Mesendoderm (in vitro differentiated cells): Measurements from ENCODE around the gene AMDHD2.

Experiments
- DNase-seq: peaks from one replicate; pipeline ENCODE4 v3.0.0; 2013
- H2AK5ac ChIP-seq: 2 replicates; pipeline ENCODE4 v1.6.1; 2013; ENCODE audit warnings: low read length, inconsistent platforms
- H2BK120ac ChIP-seq: 2 replicates; pipeline ENCODE4 v1.6.1; 2013; ENCODE audit warnings: low read depth, mild to moderate bottlenecking, low read length, moderate library complexity, mixed read lengths
- H2BK15ac ChIP-seq: replicated peaks from 2 replicates; pipeline ENCODE4 v1.6.1; 2013; ENCODE audit warnings: low read depth, mild to moderate bottlenecking, moderate library complexity
- H2BK5ac ChIP-seq: 2 replicates; pipeline ENCODE4 v1.6.1; 2013; ENCODE audit warnings: low read length, inconsistent platforms
- H3K18ac ChIP-seq: 2 replicates; pipeline ENCODE4 v1.6.1; 2013; ENCODE audit warnings: mild to moderate bottlenecking, low read length, mixed read lengths
- H3K23ac ChIP-seq: one replicate; pipeline ENCODE4 v1.6.1; 2013; ENCODE audit warnings: low read length
- H3K27ac ChIP-seq: 2 replicates; pipeline ENCODE4 v1.5.1; 2013; ENCODE audit warnings: low read depth, mild to moderate bottlenecking, inconsistent platforms, low read length, moderate library complexity
- H3K27me3 ChIP-seq: 2 replicates; pipeline ENCODE4 v1.6.1; 2013; ENCODE audit warnings: low read length, control low read depth, mild to moderate bottlenecking, inconsistent platforms; ENCODE audit not compliant: insufficient read depth, poor library complexity
- H3K36me3 ChIP-seq: 2 replicates; pipeline ENCODE4 v1.6.1; 2013; ENCODE audit warnings: low read length, inconsistent platforms; ENCODE audit not compliant: control insufficient read depth, insufficient read depth
- H3K4ac ChIP-seq: one replicate; pipeline ENCODE4 v1.6.1; 2013; ENCODE audit warnings: low read depth, mild to moderate bottlenecking, low read length, moderate library complexity
- H3K4me1 ChIP-seq: 2 replicates; pipeline ENCODE4 v1.6.1; 2013; ENCODE audit warnings: low read depth, low read length, inconsistent platforms; ENCODE audit not compliant: control insufficient read depth
- H3K4me2 ChIP-seq: 2 replicates; pipeline ENCODE4 v1.6.1; 2013; ENCODE audit warnings: low read length
- H3K4me3 ChIP-seq: 2 replicates; pipeline ENCODE4 v1.5.1; 2013; ENCODE audit warnings: mild to moderate bottlenecking, low read length
- H3K56ac ChIP-seq: one replicate; pipeline ENCODE4 v1.6.1; 2013; ENCODE audit warnings: low read length
- H3K79me1 ChIP-seq: 2 replicates; pipeline ENCODE4 v1.6.1; 2013; ENCODE audit warnings: low read length, inconsistent platforms
- H3K79me2 ChIP-seq: 2 replicates; pipeline ENCODE4 v1.6.1; 2013; ENCODE audit warnings: mild to moderate bottlenecking, low read length; ENCODE audit not compliant: control insufficient read depth, insufficient read depth
- H3K9ac ChIP-seq: 2 replicates; pipeline ENCODE4 v1.6.1; 2013; ENCODE audit warnings: low read length, inconsistent platforms
- H4K5ac ChIP-seq: one replicate; pipeline ENCODE4 v1.6.1; 2013; ENCODE audit warnings: low read length
- H4K8ac ChIP-seq: one replicate; pipeline ENCODE4 v1.6.1; 2013; ENCODE audit warnings: low read depth, mild to moderate bottlenecking, control low read depth, low read length, moderate library complexity
- WGBS: extraction: QIAGEN DNeasy Blood & Tissue Kit; methylation state at CpG from one replicate; pipeline ENCODE4 v1.1.7; 2013; ENCODE audit warnings: low lambda C conversion rate, missing lambda C conversion rate; ENCODE audit not compliant: insufficient coverage; ENCODE audit errors: extremely low coverage; 5-methylcytosine and 5-hydroxymethylcytosine counted together

AMDHD2 gene

DNA sequence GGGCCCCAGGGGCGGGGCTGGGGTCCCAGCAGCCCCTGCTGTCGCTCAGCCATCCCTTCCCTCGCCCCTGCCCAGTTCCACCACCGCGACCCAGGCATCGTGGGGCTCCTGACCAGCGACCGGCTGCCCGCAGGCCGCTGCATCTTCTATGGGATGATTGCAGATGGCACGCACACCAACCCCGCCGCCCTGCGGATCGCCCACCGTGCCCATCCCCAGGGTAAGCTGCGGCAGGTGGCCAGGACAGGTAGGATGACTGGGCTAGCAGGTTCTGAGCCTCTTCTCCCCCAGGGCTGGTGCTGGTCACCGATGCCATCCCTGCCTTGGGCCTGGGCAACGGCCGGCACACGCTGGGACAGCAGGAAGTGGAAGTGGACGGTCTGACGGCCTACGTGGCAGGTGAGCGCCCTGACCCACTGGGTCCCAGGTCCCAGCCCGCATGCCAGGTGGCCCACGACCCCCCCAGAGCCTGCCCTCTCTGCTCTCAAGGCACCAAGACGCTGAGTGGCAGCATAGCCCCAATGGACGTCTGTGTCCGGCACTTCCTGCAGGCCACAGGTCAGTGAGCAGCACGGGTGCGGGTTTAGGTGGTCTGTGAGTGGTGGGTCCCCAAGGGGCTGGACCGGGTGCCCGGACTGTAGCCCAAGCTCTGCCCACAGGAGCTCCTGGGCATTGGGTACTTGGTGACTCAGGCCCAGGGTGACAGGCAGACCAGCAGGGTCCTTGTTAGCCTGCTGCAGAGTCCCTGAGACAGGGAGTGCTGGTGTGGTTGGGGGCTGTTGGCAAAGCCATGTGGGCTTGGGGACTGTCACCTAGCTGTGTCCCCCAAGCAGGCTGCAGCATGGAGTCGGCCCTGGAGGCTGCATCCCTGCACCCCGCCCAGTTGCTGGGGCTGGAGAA is 8.2 kb downstream of the AMDHD2 start:
- Histone ChIP-seq H4K8ac (no peak overlapping the region), H3K23ac (no peak overlapping the region), H2BK5ac (no peak overlapping the region), H3K79me2 (no peaks in the 10 kb centered on the region), H3K36me3 (peaks cover 2% of the 10 kb centered on the region), H3K4me1 (peaks cover 2% of the 10 kb centered on the region), H3K27ac (no peak overlapping the region), H3K4ac (no peak overlapping the region), H3K4me2 (no peak overlapping the region), H2BK15ac (no peak overlapping the region), H2BK120ac (no peak overlapping the region), H3K79me1 (no peaks in the 10 kb centered on the region), H3K9ac (no peak overlapping the region), H3K27me3 (no peaks in the 10 kb centered on the region), H4K5ac (no peak overlapping the region), H3K56ac (no peak overlapping the region), H3K18ac (no peak overlapping the region), H3K4me3 (no peak overlapping the region), H2AK5ac (no peak overlapping the region)
- DNase-seq: no peak
- no CpG with 5 or more reads among the region's 36 CpGs for WGBS

DNA sequence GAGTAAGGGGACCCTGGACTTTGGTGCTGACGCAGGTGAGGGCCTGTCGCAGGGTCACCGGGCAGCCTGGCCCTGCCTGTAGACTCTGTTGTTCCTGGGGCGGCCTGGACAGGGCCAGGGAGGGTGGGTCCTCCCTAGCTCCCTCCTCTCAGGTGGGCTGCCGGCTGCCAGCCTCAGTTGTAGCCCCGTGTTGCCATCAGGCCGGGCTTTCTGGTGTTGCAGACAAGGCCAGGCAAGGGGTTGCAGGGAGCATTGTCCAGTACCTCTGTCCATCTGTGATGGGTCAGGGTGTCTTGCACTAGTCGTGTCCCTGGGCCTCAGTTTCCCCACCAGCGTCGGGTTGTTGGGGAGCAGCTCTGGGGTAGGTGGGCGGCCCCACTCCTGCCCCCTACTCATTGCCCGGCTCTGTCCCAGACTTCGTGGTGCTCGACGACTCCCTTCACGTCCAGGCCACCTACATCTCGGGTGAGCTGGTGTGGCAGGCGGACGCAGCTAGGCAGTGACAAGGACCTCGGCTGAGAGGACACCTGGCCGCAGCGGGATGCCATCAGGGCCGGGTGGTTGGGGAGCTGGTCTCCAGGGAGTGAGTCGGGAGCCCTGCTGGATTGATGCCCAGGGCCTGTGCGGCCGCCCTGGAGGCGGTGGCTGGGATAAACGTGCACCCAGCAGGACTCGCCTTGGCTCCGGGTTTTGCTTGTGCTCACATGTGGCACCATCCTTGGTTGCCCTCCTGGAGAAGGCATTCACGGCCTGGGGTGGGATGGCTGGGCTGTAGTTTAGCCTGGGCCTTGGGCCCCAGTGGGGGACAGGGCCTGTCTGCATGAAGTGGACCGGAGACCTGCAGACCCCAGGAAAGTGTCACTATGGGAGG is 9.1 kb downstream of the AMDHD2 start:
- H3K18ac ChIP-seq: no peak overlapping the region
- H4K8ac ChIP-seq: no peak overlapping the region
- no peak overlapping the region for H4K5ac ChIP-seq
- no CpG with 5 or more reads among the region's 32 CpGs for WGBS
- H3K23ac ChIP-seq: no peak overlapping the region
- no peak overlapping the region for H3K4me2 ChIP-seq
- no peak overlapping the region for H2AK5ac ChIP-seq
- no peak overlapping the region for H2BK120ac ChIP-seq
- H3K27me3 ChIP-seq: no peaks in the 10 kb centered on the region
- no peak overlapping the region for H2BK5ac ChIP-seq
- H3K4me3 ChIP-seq: no peak overlapping the region
- no peak overlapping the region for H3K9ac ChIP-seq
- H3K56ac ChIP-seq: no peak overlapping the region
- H3K36me3 ChIP-seq: peaks cover 2% of the 10 kb centered on the region
- no peak overlapping the region for H3K4ac ChIP-seq
- H3K79me1 ChIP-seq: no peaks in the 10 kb centered on the region
- H3K79me2 ChIP-seq: no peaks in the 10 kb centered on the region
- DNase-seq: no peak
- peaks cover 2% of the 10 kb centered on the region for H3K4me1 ChIP-seq
- no peak overlapping the region for H2BK15ac ChIP-seq
- H3K27ac ChIP-seq: no peak overlapping the region

DNA sequence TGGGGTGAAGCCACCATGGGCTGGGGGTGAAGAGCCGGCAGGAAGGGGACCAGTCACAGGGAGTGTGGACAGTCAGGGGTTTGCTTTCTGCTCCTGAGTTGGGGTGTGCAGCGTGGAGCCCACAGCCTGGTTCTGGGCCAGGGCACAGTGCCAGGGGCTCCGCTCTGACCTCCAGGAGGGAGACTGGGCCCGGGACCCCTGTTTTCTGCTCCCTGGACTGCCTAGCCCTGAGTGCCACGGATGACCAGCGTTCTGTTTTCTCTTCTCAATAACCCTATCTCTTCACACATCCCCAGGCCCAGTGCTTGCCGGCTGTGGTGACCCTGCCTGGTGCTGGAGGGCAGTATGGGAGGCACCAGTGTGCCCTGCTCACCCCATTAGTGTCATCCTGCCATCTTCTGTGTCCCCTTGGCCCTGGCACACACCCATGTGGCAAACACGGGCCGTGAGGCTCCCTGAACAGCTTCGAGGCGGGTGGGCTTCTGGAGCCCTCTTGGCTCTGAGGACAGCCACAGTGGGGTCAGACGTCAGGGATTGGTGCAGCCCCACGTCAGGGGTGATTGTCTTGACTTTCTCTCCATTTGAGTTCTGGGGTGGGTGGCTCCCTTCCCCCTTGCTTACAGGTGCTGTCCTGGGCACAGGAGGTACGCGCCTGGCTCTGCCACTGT is 9.9 kb downstream of the AMDHD2 start:
- Histone ChIP-seq H3K4me3 (no peak overlapping the region), H3K9ac (no peak overlapping the region), H4K5ac (no peak overlapping the region), H3K4me2 (no peak overlapping the region), H3K79me2 (no peaks in the 10 kb centered on the region), H3K4me1 (peaks cover 2% of the 10 kb centered on the region), H3K18ac (no peak overlapping the region), H3K27ac (no peak overlapping the region), H3K79me1 (no peaks in the 10 kb centered on the region), H2AK5ac (no peak overlapping the region), H3K56ac (no peak overlapping the region), H2BK5ac (no peak overlapping the region), H3K27me3 (no peaks in the 10 kb centered on the region), H2BK15ac (no peak overlapping the region), H4K8ac (no peak overlapping the region), H3K4ac (no peak overlapping the region), H2BK120ac (no peak overlapping the region), H3K36me3 (peaks cover 2% of the 10 kb centered on the region), H3K23ac (no peak overlapping the region)
- WGBS: no CpG with 5 or more reads among the region's 15 CpGs
- DNase-seq: no peak

DNA sequence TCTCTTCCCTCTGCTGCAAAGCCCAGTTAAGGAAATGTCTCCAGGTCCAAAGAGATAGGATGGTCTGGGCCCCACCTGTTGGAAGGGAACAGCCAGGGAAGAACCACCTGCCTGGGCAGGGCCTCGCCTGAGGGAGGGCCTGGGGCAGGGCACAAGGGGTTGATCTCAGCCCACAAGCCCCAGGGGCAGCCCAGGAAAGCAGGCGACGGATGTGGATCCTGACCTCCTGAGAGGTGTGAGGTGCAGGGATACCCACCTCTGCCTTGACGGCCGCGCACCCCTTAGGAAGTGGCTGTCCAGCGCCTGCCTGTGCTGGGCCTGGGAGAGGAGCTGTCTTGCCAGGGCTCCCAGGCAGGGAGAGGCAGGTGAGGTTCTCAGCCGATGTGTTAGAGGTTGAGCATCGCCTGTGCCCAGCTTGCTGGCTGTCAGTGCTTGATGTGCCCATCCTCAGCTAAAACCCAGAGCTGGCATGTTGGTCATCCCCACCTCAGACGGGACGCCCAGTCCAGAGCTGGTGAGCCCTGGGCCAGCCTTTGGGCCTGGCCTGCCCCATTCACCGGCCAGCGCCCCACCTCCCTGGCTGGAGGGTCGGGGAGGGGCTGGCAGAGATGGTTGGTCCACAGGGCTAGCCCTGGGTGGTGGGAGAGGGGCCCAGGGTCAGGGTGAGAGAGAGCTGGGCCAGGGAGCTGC is 10.6 kb downstream of the AMDHD2 start:
- H3K27ac ChIP-seq: no peak overlapping the region
- H3K23ac ChIP-seq: no peak overlapping the region
- no peak overlapping the region for H2BK15ac ChIP-seq
- DNase-seq: no peak
- H3K4ac ChIP-seq: no peak overlapping the region
- no peaks in the 10 kb centered on the region for H3K79me2 ChIP-seq
- no peak overlapping the region for H3K4me3 ChIP-seq
- H3K27me3 ChIP-seq: no peaks in the 10 kb centered on the region
- H2BK120ac ChIP-seq: no peak overlapping the region
- no peak overlapping the region for H4K8ac ChIP-seq
- peak overlapping the region; percentile 90 for H3K9ac ChIP-seq
- no peak overlapping the region for H4K5ac ChIP-seq
- no peak overlapping the region for H3K4me2 ChIP-seq
- H3K18ac ChIP-seq: no peak overlapping the region
- H3K36me3 ChIP-seq: peaks cover 2% of the 10 kb centered on the region
- no peak overlapping the region for H2BK5ac ChIP-seq
- WGBS: no CpG with 5 or more reads among the region's 14 CpGs
- H3K4me1 ChIP-seq: peaks cover 2% of the 10 kb centered on the region
- no peak overlapping the region for H2AK5ac ChIP-seq
- H3K79me1 ChIP-seq: no peaks in the 10 kb centered on the region
- peak overlapping the region; percentile 96 for H3K56ac ChIP-seq

DNA sequence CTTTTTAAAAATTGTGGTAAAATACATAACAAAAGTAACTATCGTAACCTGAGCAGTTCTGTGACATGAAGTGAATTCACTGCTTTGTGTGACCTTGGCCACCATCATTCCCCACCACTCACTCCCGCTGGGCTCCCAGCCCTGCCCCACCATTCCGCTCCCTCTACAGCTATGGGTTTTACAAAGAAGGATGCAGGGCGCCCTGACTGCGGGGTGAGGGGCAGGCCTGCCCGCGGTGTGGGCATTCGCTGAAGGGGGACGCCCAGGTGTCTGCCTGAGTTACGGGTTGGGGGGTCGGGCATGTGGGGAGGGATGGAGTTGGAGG is 11.2 kb downstream of the AMDHD2 start, which contains the start of gene CEMP1:
CEMP1 (minus strand) TSS at position 38 of the 325 bp plus-strand sequence. CDS start 335 bp downstream, outside the sequence.
- Histone ChIP-seq H3K4ac (no peak within 1 kb of the TSS), H2AK5ac (no peak within 1 kb of the TSS), H4K8ac (no peak within 1 kb of the TSS), H3K27ac (no peak within 1 kb of the TSS), H2BK15ac (no peak within 1 kb of the TSS), H3K4me3 (peak within 1 kb of the TSS; percentile 56), H3K27me3 (no peaks in the 10 kb centered on the region), H3K56ac (peak within 1 kb of the TSS; percentile 96), H2BK120ac (no peak within 1 kb of the TSS), H3K18ac (peak within 1 kb of the TSS; percentile 24), H4K5ac (no peak within 1 kb of the TSS), H3K36me3 (peaks cover 2% of the 10 kb centered on the region), H3K79me1 (no peaks in the 10 kb centered on the region), H3K23ac (peak within 1 kb of the TSS; percentile 45), H3K4me2 (peak within 1 kb of the TSS; percentile 95), H3K9ac (peak within 1 kb of the TSS; percentile 90), H3K4me1 (peaks cover 2% of the 10 kb centered on the region), H3K79me2 (no peaks in the 10 kb centered on the region), H2BK5ac (no peak within 1 kb of the TSS)
- WGBS: no CpG with 5 or more reads among the region's 11 CpGs
- DNase-seq: no peak
